Adrenal gland (tissue), 5 donors: ENCODE data around the gene TDRD1.

Experiments used
- CTCF ChIP-seq, 6 experiments: fragments of 450-650 bp in 4 of 6; fragments of 200-600 bp in 2 of 6; sonication (generic) in 1 of 6; IDR thresholded peaks; 1 replicate in 5 of 6; 2 replicates in 1 of 6; pipeline versions ENCODE4 v1.5.1 to v1.8.0; 2016 to 2021; ENCODE audit warnings: antibody characterized with exemption in 6 of 6, mild to moderate bottlenecking in 2 of 6, moderate library complexity in 1 of 6
- POLR2A ChIP-seq, 2 donors: fragments of 450-650 bp; IDR thresholded peaks; one replicate each; pipeline ENCODE4 v1.6.1; 2017; ENCODE audit warnings: antibody characterized with exemption in 2 of 2, mild to moderate bottlenecking in 2 of 2, moderate library complexity in 1 of 2
- donor health status: DM: no; HTN: no; CAD: no.

- TF ChIP-seq POLR2A (IDR thresholded peaks at IDR 0.05) (no peak), CTCF (IDR thresholded peaks at IDR 0.05) (no peak)
These were observed 65.0 kb downstream of the TDRD1 start for GRCh38 chr10:114244126-114244525.
